K562 (cell line): Measurements from ENCODE around the gene UMAD1. TPM values are rescaled to one million over a fixed set of nuclear protein-coding genes. Genes with fewer than 3 reads are reported as not detected.
A peak's percentile ranks its signal among the peaks of the same experiment; 100 is the strongest.

Experiments
- ATAC-seq: fragments of 200-7000 bp; cut with Tn5 transposase; 3 replicates; pipeline ENCODE4 v1.9.1; 2020; ENCODE audit warnings: moderate library complexity
- BruUV-seq: library from RNA; stranded (reverse); fragments of 400-500 nt; replicated peaks from 2 replicates; lab custom pipeline; 2021; lab: Mats Ljungman, UMichigan
- CTCF ChIA-PET: fragments of 300-600 bp; formaldehyde crosslinking; extraction: SDS; loops from one replicate; lab custom pipeline; 2021; ENCODE audit warnings: low intra/inter-chr PET ratio; lab: Yijun Ruan, JAX
- POLR2A ChIA-PET: fragments of 300-600, 350-650 bp; sonication (Branson Sonifier 250); formaldehyde crosslinking; extraction: SDS; loops from one replicate; lab custom pipeline; 2021; ENCODE audit warnings: antibody characterized with exemption, inconsistent platforms; lab: Yijun Ruan, JAX
- DNase-seq, 4 experiments: peaks; one replicate each; pipeline versions ENCODE4 v3.0.0 to v3.0.0-alpha.2; 2011 to 2018; ENCODE audit warnings: low spot score in 3 of 4, mixed read lengths in 3 of 4; ENCODE audit errors: extremely low read depth in 1 of 4
- FAIRE-seq: peaks from 2 replicates; lab custom pipeline; 2011; peaks lifted over from hg19 to GRCh38; lab: Jason Lieb, UNC
- H2AFZ ChIP-seq: 2 replicates; pipeline ENCODE4 v1.6.0; 2011; ENCODE audit warnings: low read depth, low read length, control low read depth, inconsistent platforms
- H3K27ac ChIP-seq: fragments of 200-600 bp; 3 replicates; pipeline ENCODE4 v1.8.0; 2011; ENCODE audit warnings: low read depth, mild to moderate bottlenecking, control low read depth, inconsistent platforms, low read length, moderate library complexity, mixed read lengths; ENCODE audit errors: extremely low read depth
- H3K27me3 ChIP-seq, 2 experiments: fragments of 300-600 bp in 1 of 2; 2 replicates in 1 of 2; 3 replicates in 1 of 2; pipeline versions ENCODE4 v1.6.0 to v1.8.0; 2011; ENCODE audit warnings: inconsistent platforms in 2 of 2, low read length in 2 of 2, mild to moderate bottlenecking in 1 of 2, mixed read lengths in 1 of 2, moderate library complexity in 1 of 2; ENCODE audit not compliant: control insufficient read depth in 2 of 2, insufficient read depth in 2 of 2
- H3K36me3 ChIP-seq: fragments of 300-600 bp; 3 replicates; pipeline ENCODE4 v1.8.0; 2011; ENCODE audit warnings: mild to moderate bottlenecking, low read length, inconsistent platforms; ENCODE audit not compliant: control insufficient read depth, insufficient read depth
- H3K4me1 ChIP-seq, 2 experiments: fragments of 200-600 bp in 1 of 2; replicated peaks in 1 of 2; 2 replicates in 1 of 2; 3 replicates in 1 of 2; pipeline versions ENCODE4 v1.5.1 to v1.8.0; 2011; ENCODE audit warnings: inconsistent platforms in 2 of 2, low read length in 2 of 2, mild to moderate bottlenecking in 1 of 2, mixed read lengths in 1 of 2, moderate library complexity in 1 of 2; ENCODE audit not compliant: control insufficient read depth in 2 of 2, insufficient read depth in 2 of 2
- H3K4me2 ChIP-seq: 2 replicates; pipeline ENCODE4 v1.6.1; 2011; ENCODE audit warnings: low read length, control low read depth, inconsistent platforms, mixed read lengths; ENCODE audit not compliant: insufficient read depth
- H3K4me3 ChIP-seq: fragments of 200-600 bp; sonication (generic), shearing (Covaris generic); 2 replicates; pipeline ENCODE4 v1.5.1; 2016; ENCODE audit warnings: control low read depth, inconsistent platforms
- H3K79me2 ChIP-seq: fragments of 200-600 bp; 3 replicates; pipeline ENCODE4 v1.8.0; 2011; ENCODE audit warnings: low read length, inconsistent platforms; ENCODE audit not compliant: control insufficient read depth, insufficient read depth
- H3K9ac ChIP-seq, 2 experiments: 2 replicates each; pipeline versions ENCODE4 v1.6.0 to v1.6.1; 2011; ENCODE audit warnings: low read depth in 2 of 2, low read length in 2 of 2, control low read depth in 1 of 2, inconsistent platforms in 1 of 2, mild to moderate bottlenecking in 1 of 2, mixed read lengths in 1 of 2; ENCODE audit not compliant: insufficient read depth in 1 of 2
- H3K9me1 ChIP-seq: one replicate; pipeline ENCODE4 v1.6.0; 2011; ENCODE audit warnings: inconsistent platforms, mild to moderate bottlenecking, low read length, moderate library complexity; ENCODE audit not compliant: control insufficient read depth, insufficient read depth
- H3K9me3 ChIP-seq: replicated peaks from 2 replicates; pipeline ENCODE4 v1.5.1; 2011; ENCODE audit warnings: low read depth, low read length, inconsistent platforms; ENCODE audit not compliant: control insufficient read depth, insufficient read depth
- H4K20me1 ChIP-seq: replicated peaks from 2 replicates; pipeline ENCODE4 v1.6.1; 2011; ENCODE audit warnings: low read length, inconsistent platforms, mixed read lengths; ENCODE audit not compliant: control insufficient read depth, insufficient read depth
- ASH1L ChIP-seq: fragments of 450-650 bp; IDR thresholded peaks from 2 replicates; pipeline ENCODE4 v1.6.1; 2018; ENCODE audit warnings: borderline replicate concordance, mild to moderate bottlenecking, low read depth; ENCODE audit not compliant: partially characterized antibody
- CEBPB ChIP-seq: fragments of 450-650 bp; IDR thresholded peaks from 2 replicates; pipeline ENCODE4 v1.6.1; 2016; ENCODE audit warnings: missing genetic modification characterization, missing compliant biosample characterization
- DDX20 ChIP-seq: fragments of 450-650 bp; IDR thresholded peaks from 2 replicates; pipeline ENCODE4 v1.6.1; 2016; ENCODE audit warnings: missing genetic modification characterization, low read depth, mild to moderate bottlenecking, missing compliant biosample characterization, moderate library complexity
- FIP1L1 ChIP-seq: fragments of 200-400 bp; formaldehyde crosslinking; IDR thresholded peaks from 2 replicates; pipeline ENCODE4 v1.6.1; 2018; ENCODE audit warnings: mild to moderate bottlenecking, low read depth, low read length; ENCODE audit not compliant: poor library complexity, severe bottlenecking
- FOSL1 ChIP-seq: fragments of 200-800 bp; sonication (Bioruptor generic); conservative IDR thresholded peaks from 2 replicates; pipeline ENCODE4 v1.6.1; 2016; ENCODE audit warnings: missing genetic modification characterization, missing compliant biosample characterization
- HDAC6 ChIP-seq: IDR thresholded peaks from 2 replicates; pipeline ENCODE4 v1.6.1; 2012; ENCODE audit warnings: low read depth, mild to moderate bottlenecking, control low read depth, inconsistent platforms, low read length, moderate library complexity
- JUND ChIP-seq, 2 experiments: IDR thresholded peaks; 2 replicates in 1 of 2; 3 replicates in 1 of 2; pipeline ENCODE4 v1.6.1; 2011; ENCODE audit warnings: borderline replicate concordance in 2 of 2, low read depth in 2 of 2, low read length in 2 of 2, improper control_type of control experiment in 1 of 2, missing biosample characterization in 1 of 2, missing genetic modification characterization in 1 of 2, missing genetic modification reagents in 1 of 2
- MTF1 ChIP-seq: fragments of 250-450 bp; sonication (Bioruptor Pico); IDR thresholded peaks from 2 replicates; pipeline ENCODE4 v1.9.0; 2021; ENCODE audit warnings: moderate library complexity, mild to moderate bottlenecking, inconsistent platforms, borderline replicate concordance
- SFPQ ChIP-seq: fragments of 200-400 bp; formaldehyde crosslinking; IDR thresholded peaks from 2 replicates; pipeline ENCODE4 v1.6.1; 2017; ENCODE audit warnings: mild to moderate bottlenecking, low read depth, low read length, moderate library complexity
- ZNF197 ChIP-seq: fragments of 200-800 bp; sonication (Bioruptor generic); IDR thresholded peaks from 2 replicates; pipeline ENCODE4 v1.6.1; 2016; ENCODE audit warnings: low read depth, missing genetic modification characterization, missing compliant biosample characterization
- ZNF282 ChIP-seq: sonication (generic); formaldehyde crosslinking; IDR thresholded peaks from 2 replicates; pipeline ENCODE4 v1.8.1; 2023; ENCODE audit warnings: missing genetic modification reagents
- ZSCAN32 ChIP-seq: fragments of 450-650 bp; formaldehyde crosslinking; IDR thresholded peaks from 2 replicates; pipeline ENCODE4 v1.4.0; 2020; ENCODE audit warnings: mild to moderate bottlenecking, moderate library complexity
- WGBS: fragments of 100-300 bp; shearing (Covaris generic); methylation state at CpG from one replicate; pipeline ENCODE4 v1.1.6; 2016; ENCODE audit warnings: low coverage, mixed read lengths; ENCODE audit not compliant: insufficient coverage; ENCODE audit errors: missing lambda C conversion rate; 5-methylcytosine and 5-hydroxymethylcytosine counted together
- in situ Hi-C: fragments of 300-500 bp; cut with MboI; formaldehyde crosslinking; loops from 4 replicates; pipeline ENCODE4 v1.15.0; 2018; ENCODE audit warnings: inconsistent platforms, mixed read lengths
- intact Hi-C: fragments of 100-400 bp; cut with micrococcal nuclease; formaldehyde crosslinking; loops from 2 replicates; pipeline ENCODE4 v1.14.2; 2022
- polyA plus RNA-seq, 8 experiments: library from polyadenylated mRNA; depleted of rRNA in 4 of 8; stranded (reverse) in 5 of 8; unstranded in 3 of 8; fragments of >200 nt; fragmentation: Nextera tagmentation in 2 of 8; fragmentation: Illumina TruSeq in 1 of 8; extraction: Ambion mirVana in 2 of 8; extraction: Trizol in 1 of 8; gene quantifications; 2 replicates each; pipeline versions ENCODE4 v1.2.1 to v1.2.3, GENCODE V29; 2011 to 2014; ENCODE audit warnings: inconsistent platforms in 1 of 8, missing spikeins in 1 of 8
- total RNA-seq, 7 experiments: library from RNA; depleted of rRNA in 6 of 7; stranded (reverse); fragments of >200 nt in 6 of 7; fragmentation: Illumina TruSeq in 2 of 7; extraction: Trizol in 2 of 7; gene quantifications; 2 replicates each; pipeline versions ENCODE4 v1.2.1 to v1.2.3, GENCODE V29; 2011 to 2021; ENCODE audit warnings: low replicate concordance in 1 of 7
- TF ChIP-seq, protein P1 (sequence below), 2 experiments: fragments of 200-800 bp in 1 of 2; sonication (Bioruptor generic) in 1 of 2; sonication (generic) in 1 of 2; formaldehyde crosslinking in 1 of 2; IDR thresholded peaks in 1 of 2; conservative IDR thresholded peaks in 1 of 2; 2 replicates each; pipeline versions ENCODE4 v1.5.0 to v1.6.1; 2016 to 2020; ENCODE audit warnings: missing compliant biosample characterization in 1 of 2, missing genetic modification characterization in 1 of 2, missing genetic modification reagents in 1 of 2
- TF ChIP-seq, protein P2 (sequence below): fragments of 250-450 bp; sonication (Bioruptor Pico); IDR thresholded peaks from 2 replicates; pipeline ENCODE4 v1.5.1; 2021; ENCODE audit warnings: mild to moderate bottlenecking

Gene UMAD1
- total and polyA plus RNA-seq, 9 of the 15 experiments (the other 6 are each of a cell fraction or from before 2014, with no cell fraction given), result 9.0 to 26.7 (median 13.3) TPM

DNA sequence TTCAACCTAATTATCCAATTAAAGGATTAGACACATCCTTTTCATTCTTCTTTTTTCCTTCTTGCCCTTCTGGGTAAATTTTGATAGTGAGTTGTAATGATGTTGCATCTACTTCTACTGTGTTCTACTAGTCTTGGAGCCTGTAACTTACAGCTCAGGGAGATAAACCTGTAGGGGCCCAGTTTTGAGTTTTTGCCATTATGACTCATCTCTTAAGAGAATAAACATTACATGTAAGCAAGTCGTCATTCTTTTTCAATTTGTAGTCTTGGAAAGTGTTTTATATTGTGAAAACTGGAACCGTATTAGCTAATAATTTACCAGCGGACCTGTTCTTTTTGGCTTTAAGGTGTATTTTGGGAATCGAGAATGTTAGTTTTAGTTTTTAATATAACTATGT is 167.6 kb downstream of the UMAD1 start (continued):
- TF ChIP-seq ZSCAN32 (no peak), CEBPB (no peak), DDX20 (no peak), FOSL1 (peak; percentile 89), JUND (IDR thresholded peaks at IDR 0.05; ENCODE audit: borderline replicate concordance, low read depth, low read length) (peak; percentile 87), JUND (tag; IDR thresholded peaks at IDR 0.05; ENCODE audit: borderline replicate concordance, low read depth, low read length) (peak; percentile 85)
- TF ChIP-seq, protein P1, sequence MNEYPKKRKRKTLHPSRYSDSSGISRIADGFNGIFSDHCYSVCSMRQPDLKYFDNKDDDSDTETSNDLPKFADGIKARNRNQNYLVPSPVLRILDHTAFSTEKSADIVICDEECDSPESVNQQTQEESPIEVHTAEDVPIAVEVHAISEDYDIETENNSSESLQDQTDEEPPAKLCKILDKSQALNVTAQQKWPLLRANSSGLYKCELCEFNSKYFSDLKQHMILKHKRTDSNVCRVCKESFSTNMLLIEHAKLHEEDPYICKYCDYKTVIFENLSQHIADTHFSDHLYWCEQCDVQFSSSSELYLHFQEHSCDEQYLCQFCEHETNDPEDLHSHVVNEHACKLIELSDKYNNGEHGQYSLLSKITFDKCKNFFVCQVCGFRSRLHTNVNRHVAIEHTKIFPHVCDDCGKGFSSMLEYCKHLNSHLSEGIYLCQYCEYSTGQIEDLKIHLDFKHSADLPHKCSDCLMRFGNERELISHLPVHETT (CRISPR knock-in tag; conservative IDR thresholded peaks at IDR 0.05 in 1 of 2, IDR thresholded peaks at IDR 0.05 in 1 of 2), result 0 out of 4 replicates have a peak, but pooled peaks of 1 of the 2 experiments have one; percentile 26

DNA sequence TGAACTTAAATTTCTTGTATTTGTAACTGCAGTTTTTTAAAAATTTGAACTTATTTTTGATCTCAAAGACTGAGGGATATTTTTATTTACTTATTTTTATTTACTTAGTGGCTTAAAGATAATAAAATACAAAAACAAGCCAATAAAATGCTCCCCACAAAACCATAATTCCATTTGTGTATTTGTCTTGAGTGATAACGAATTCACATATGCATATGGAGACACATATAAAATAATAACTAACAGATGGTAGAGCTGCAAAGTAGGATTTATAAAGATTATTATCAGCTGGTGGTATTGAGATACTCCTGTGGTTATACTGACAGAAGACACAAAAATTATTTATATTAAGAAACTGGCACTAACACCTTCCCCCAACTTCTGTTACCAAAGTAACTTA is 168.1 kb downstream of the UMAD1 start:
- ChIA-PET POLR2A (interaction anchor here (0.7 kb wide), 1 partner anchor 21 kb away, joined by 3 read pairs; no protein-coding TSS in a partner anchor), CTCF (interaction anchor here (0.6 kb wide), 1 partner anchor 12 kb away, joined by 3 read pairs; no protein-coding TSS in a partner anchor)
- in situ Hi-C loops (no loop called here), intact Hi-C loops (no loop called here)
- ATAC-seq (no peak), FAIRE-seq (no peak), DNase-seq (no peak)
- H3K9me3 ChIP-seq, result no peaks in the 10 kb centered on the region
- H4K20me1 ChIP-seq, result no peaks in the 10 kb centered on the region
- H2AFZ ChIP-seq, result no peak overlapping the region
- H3K4me2 ChIP-seq, result no peak overlapping the region
- H3K4me3 ChIP-seq, result no peak overlapping the region
- WGBS, result 28% methylated on average over 1 of the region's 1 CpG
- no peaks in the 10 kb centered on the region for H3K4me1 ChIP-seq
- H3K9ac ChIP-seq, result no peak overlapping the region
- BruUV-seq, result no TSS peak
- H3K9me1 ChIP-seq, result no peaks in the 10 kb centered on the region
- no peaks in the 10 kb centered on the region for H3K79me2 ChIP-seq
- no peak overlapping the region for H3K27ac ChIP-seq
- no peaks in the 10 kb centered on the region for H3K27me3 ChIP-seq
- H3K36me3 ChIP-seq, result no peaks in the 10 kb centered on the region
- TF ChIP-seq SFPQ (no peak), ASH1L (no peak), FIP1L1 (no peak), ZNF282 (CRISPR knock-in tag) (no peak), MTF1 (CRISPR knock-in tag) (no peak), ZNF197 (CRISPR knock-in tag) (no peak), HDAC6 (no peak)
- TF ChIP-seq, protein P2, sequence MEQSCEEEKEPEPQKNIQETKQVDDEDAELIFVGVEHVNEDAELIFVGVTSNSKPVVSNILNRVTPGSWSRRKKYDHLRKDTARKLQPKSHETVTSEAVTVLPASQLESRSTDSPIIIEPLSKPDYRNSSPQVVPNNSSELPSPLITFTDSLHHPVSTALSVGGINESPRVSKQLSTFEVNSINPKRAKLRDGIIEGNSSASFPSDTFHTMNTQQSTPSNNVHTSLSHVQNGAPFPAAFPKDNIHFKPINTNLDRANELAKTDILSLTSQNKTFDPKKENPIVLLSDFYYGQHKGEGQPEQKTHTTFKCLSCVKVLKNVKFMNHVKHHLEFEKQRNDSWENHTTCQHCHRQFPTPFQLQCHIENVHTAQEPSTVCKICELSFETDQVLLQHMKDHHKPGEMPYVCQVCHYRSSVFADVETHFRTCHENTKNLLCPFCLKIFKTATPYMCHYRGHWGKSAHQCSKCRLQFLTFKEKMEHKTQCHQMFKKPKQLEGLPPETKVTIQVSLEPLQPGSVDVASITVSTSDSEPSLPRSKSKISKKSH (CRISPR knock-in tag), result no peak
